ENCODE measurements around the gene GPR146.

DNA sequence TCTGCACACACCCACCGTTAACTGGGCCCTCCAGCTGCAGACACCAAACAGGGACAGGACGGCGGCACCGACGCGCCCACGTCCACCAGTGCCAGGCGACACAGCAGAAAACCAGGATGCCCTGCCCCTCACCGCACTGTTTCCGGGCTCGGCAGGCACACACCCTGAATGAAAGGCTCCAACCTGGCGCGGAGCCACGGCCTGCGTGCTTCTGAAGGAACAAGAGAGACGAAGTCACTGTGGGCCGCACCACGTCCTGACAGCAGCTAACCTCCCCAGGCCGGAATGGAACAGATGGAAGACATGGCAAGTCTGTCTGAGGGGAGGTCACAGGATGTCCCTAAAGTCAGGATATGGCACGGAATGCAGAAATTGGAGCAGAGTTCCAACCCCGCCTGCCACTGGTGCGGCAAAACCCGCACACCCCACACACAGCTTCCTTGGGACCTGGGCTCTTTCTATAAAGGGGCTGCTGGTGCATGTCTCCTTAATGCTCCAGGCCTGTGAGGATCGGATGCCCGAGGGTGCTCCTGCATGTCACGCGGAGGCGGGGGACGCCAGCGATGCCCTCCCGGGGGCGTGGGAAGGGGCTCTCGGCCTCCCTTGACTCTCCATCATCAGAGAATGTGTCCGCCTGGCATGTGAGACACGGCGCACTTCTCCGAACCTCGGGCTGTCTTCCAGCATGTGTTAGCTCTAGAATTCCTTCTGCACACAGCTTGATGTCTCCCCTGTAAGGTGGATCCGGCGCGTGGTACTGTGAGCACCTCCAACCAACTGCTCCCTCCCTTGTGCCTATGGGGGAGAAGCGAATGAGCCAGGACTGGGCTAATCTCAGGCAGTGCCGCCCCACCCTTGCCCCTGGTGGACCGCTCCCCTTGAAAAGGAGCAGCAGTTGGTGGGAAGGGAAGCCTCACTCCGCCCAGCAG is 39.6 kb downstream of the GPR146 start:
- TF ChIP-seq CTCF (IDR thresholded peaks at IDR 0.05) (no peak), POLR2A (IDR thresholded peaks at IDR 0.05) (no peak)

All from lower leg skin (tissue), 3 donors.